Measurements from ENCODE around the gene CREM. TPM values are rescaled to one million over a fixed set of nuclear protein-coding genes. Genes with fewer than 3 reads are reported as not detected.

Gene CREM
- total RNA-seq, 2 donors from 2014 or later, result 34.1 to 53.4 TPM

GRCh38 chr10:35165136-35165535 is 38.5 kb downstream of the CREM start:
- Histone ChIP-seq H3K4me1 (ENCODE audit: control insufficient read depth in 1 of 2, low read depth in 2 of 2) (no peaks in the 10 kb centered on the region), H3K4me3 (no peak overlapping the region), H3K9me3 (no peaks in the 10 kb centered on the region), H3K27me3 (replicated peaks; ENCODE audit: insufficient read depth) (no peaks in the 10 kb centered on the region), H3K36me3 (no peaks in the 10 kb centered on the region), H3K27ac (no peak overlapping the region)
- no peak for TF ChIP-seq CTCF (IDR thresholded peaks at IDR 0.05)
- DNase-seq (ENCODE audit: low spot score) (no peak), ATAC-seq (ENCODE audit: insufficient number of reproducible peaks, low FRiP score, low read depth) (no peak)

GRCh38 chr10:35165811-35166210 is 39.2 kb downstream of the CREM start:
- TF ChIP-seq CTCF (IDR thresholded peaks at IDR 0.05), result no peak
- no peak for DNase-seq (ENCODE audit: low spot score)
- no peak overlapping the region for H3K4me3 ChIP-seq
- H3K27me3 ChIP-seq (replicated peaks; ENCODE audit: insufficient read depth), result no peaks in the 10 kb centered on the region
- no peak for ATAC-seq (ENCODE audit: insufficient number of reproducible peaks, low FRiP score, low read depth)
- no peaks in the 10 kb centered on the region for H3K4me1 ChIP-seq (ENCODE audit: control insufficient read depth in 1 of 2, low read depth in 2 of 2)
- H3K36me3 ChIP-seq, result no peaks in the 10 kb centered on the region
- H3K27ac ChIP-seq, result no peak overlapping the region
- no peaks in the 10 kb centered on the region for H3K9me3 ChIP-seq

- no peaks in the 10 kb centered on the region for H3K9me3 ChIP-seq
- no peak for TF ChIP-seq CTCF (IDR thresholded peaks at IDR 0.05)
- H3K36me3 ChIP-seq, result no peaks in the 10 kb centered on the region
- H3K27me3 ChIP-seq (replicated peaks; ENCODE audit: insufficient read depth), result no peaks in the 10 kb centered on the region
- DNase-seq (ENCODE audit: low spot score) (no peak), ATAC-seq (ENCODE audit: insufficient number of reproducible peaks, low FRiP score, low read depth) (no peak)
- no peak overlapping the region for H3K27ac ChIP-seq
- H3K4me3 ChIP-seq, result no peak overlapping the region
- peaks cover 0 to under 1% of the 10 kb centered on the region in 2 donors for H3K4me1 ChIP-seq (ENCODE audit: control insufficient read depth in 1 of 2, low read depth in 2 of 2)
Measured at GRCh38 chr10:35166607-35167006, 40.0 kb downstream of the CREM start.

- ATAC-seq (ENCODE audit: insufficient number of reproducible peaks, low FRiP score, low read depth), result no peak
- H3K27ac ChIP-seq, result no peak overlapping the region
Measured at GRCh38 chr10:35167342-35167741, 40.7 kb downstream of the CREM start.

GRCh38 chr10:35172146-35172545 is 45.5 kb downstream of the CREM start:
- DNase-seq (ENCODE audit: low spot score) (no peak), ATAC-seq (ENCODE audit: insufficient number of reproducible peaks, low FRiP score, low read depth) (no peak)
- H3K4me1 ChIP-seq (ENCODE audit: control insufficient read depth in 1 of 2, low read depth in 2 of 2), result peaks cover 0 to 15% of the 10 kb centered on the region in 2 donors
- H3K4me3 ChIP-seq, result no peak overlapping the region
- H3K9me3 ChIP-seq, result no peaks in the 10 kb centered on the region
- H3K36me3 ChIP-seq, result no peaks in the 10 kb centered on the region
- H3K27ac ChIP-seq, result no peak overlapping the region
- no peaks in the 10 kb centered on the region for H3K27me3 ChIP-seq (replicated peaks; ENCODE audit: insufficient read depth)
- no peak for TF ChIP-seq CTCF (IDR thresholded peaks at IDR 0.05)

More at GRCh38 chr10:35167342-35167741, 40.7 kb downstream of the CREM start:
- Histone ChIP-seq H3K9me3 (no peaks in the 10 kb centered on the region), H3K4me1 (ENCODE audit: control insufficient read depth in 1 of 2, low read depth in 2 of 2) (peaks cover 0 to 7% of the 10 kb centered on the region in 2 donors), H3K4me3 (no peak overlapping the region), H3K36me3 (no peaks in the 10 kb centered on the region), H3K27me3 (replicated peaks; ENCODE audit: insufficient read depth) (no peaks in the 10 kb centered on the region)
- no peak for TF ChIP-seq CTCF (IDR thresholded peaks at IDR 0.05)
- no peak for DNase-seq (ENCODE audit: low spot score)

All from thoracic aorta (tissue), 2 donors.